Effector memory CD4-positive, alpha-beta T cell (primary cell): Measurements from ENCODE around the gene MEGF6.

Source experiments
- DNase-seq, 3 donors: peaks; one replicate each; pipeline ENCODE4 v3.0.0-alpha.2; 2020
- H3K27ac ChIP-seq: 2 replicates; pipeline ENCODE4 v1.7.0; 2013; ENCODE audit warnings: mild to moderate bottlenecking, low read length, moderate library complexity; ENCODE audit not compliant: insufficient read depth, poor library complexity, severe bottlenecking
- H3K27me3 ChIP-seq: replicated peaks from 2 replicates; pipeline ENCODE4 v1.7.0; 2013; ENCODE audit warnings: mild to moderate bottlenecking, low read length; ENCODE audit not compliant: insufficient read depth, control insufficient read depth, poor library complexity, severe bottlenecking
- H3K36me3 ChIP-seq: 2 replicates; pipeline ENCODE4 v1.7.0; 2013; ENCODE audit warnings: mild to moderate bottlenecking, low read length, moderate library complexity; ENCODE audit not compliant: control insufficient read depth, insufficient read depth
- H3K4me1 ChIP-seq: 2 replicates; pipeline ENCODE4 v1.7.0; 2013; ENCODE audit warnings: low read length, mild to moderate bottlenecking; ENCODE audit not compliant: control insufficient read depth, insufficient read depth, poor library complexity, severe bottlenecking
- H3K4me3 ChIP-seq: 2 replicates; pipeline ENCODE4 v1.7.0; 2013; ENCODE audit warnings: low read length, low read depth, mild to moderate bottlenecking; ENCODE audit not compliant: insufficient read depth, poor library complexity, severe bottlenecking
- H3K9me3 ChIP-seq: 2 replicates; pipeline ENCODE4 v1.7.0; 2013; ENCODE audit warnings: mild to moderate bottlenecking, low read length, moderate library complexity; ENCODE audit not compliant: control insufficient read depth

MEGF6 gene

GRCh38 chr1:3522112-3522511 is 89.2 kb downstream of the MEGF6 start:
- DNase-seq, result no peak
- H3K4me1 ChIP-seq, result no peaks in the 10 kb centered on the region
- H3K9me3 ChIP-seq, result no peaks in the 10 kb centered on the region
- no peaks in the 10 kb centered on the region for H3K27me3 ChIP-seq
- peaks cover 4% of the 10 kb centered on the region for H3K36me3 ChIP-seq
- no peak overlapping the region for H3K4me3 ChIP-seq
- H3K27ac ChIP-seq, result no peak overlapping the region

- Histone ChIP-seq H3K27ac (no peak overlapping the region), H3K4me3 (no peak overlapping the region), H3K36me3 (peaks cover 4% of the 10 kb centered on the region), H3K9me3 (no peaks in the 10 kb centered on the region), H3K4me1 (no peaks in the 10 kb centered on the region), H3K27me3 (no peaks in the 10 kb centered on the region)
- no peak for DNase-seq
Observed at GRCh38 chr1:3521426-3521825, 89.9 kb downstream of the MEGF6 start.

- Histone ChIP-seq H3K4me1 (no peaks in the 10 kb centered on the region), H3K27me3 (no peaks in the 10 kb centered on the region), H3K27ac (no peak overlapping the region), H3K36me3 (peaks cover 4% of the 10 kb centered on the region), H3K9me3 (no peaks in the 10 kb centered on the region), H3K4me3 (no peak overlapping the region)
- no peak for DNase-seq
Observed at GRCh38 chr1:3520419-3521378, 90.6 kb downstream of the MEGF6 start.

GRCh38 chr1:3519301-3519885 is 91.9 kb downstream of the MEGF6 start:
- H3K27me3 ChIP-seq, result no peaks in the 10 kb centered on the region
- H3K4me1 ChIP-seq, result no peaks in the 10 kb centered on the region
- DNase-seq, result no peak
- H3K36me3 ChIP-seq, result peaks cover 4% of the 10 kb centered on the region
- no peak overlapping the region for H3K4me3 ChIP-seq
- H3K27ac ChIP-seq, result no peak overlapping the region
- no peaks in the 10 kb centered on the region for H3K9me3 ChIP-seq

GRCh38 chr1:3518756-3519155 is 92.6 kb downstream of the MEGF6 start:
- Histone ChIP-seq H3K36me3 (peaks cover 4% of the 10 kb centered on the region), H3K9me3 (no peaks in the 10 kb centered on the region), H3K27ac (no peak overlapping the region), H3K4me1 (no peaks in the 10 kb centered on the region), H3K27me3 (no peaks in the 10 kb centered on the region), H3K4me3 (no peak overlapping the region)
- DNase-seq, result no peak

GRCh38 chr1:3518256-3518655 is 93.1 kb downstream of the MEGF6 start:
- DNase-seq, result peak in 1 of 3 donors; percentile 11
- Histone ChIP-seq H3K36me3 (peaks cover 4% of the 10 kb centered on the region), H3K9me3 (no peaks in the 10 kb centered on the region), H3K4me3 (no peak overlapping the region), H3K27ac (no peak overlapping the region), H3K4me1 (no peaks in the 10 kb centered on the region), H3K27me3 (no peaks in the 10 kb centered on the region)

GRCh38 chr1:3516911-3517675 is 94.2 kb downstream of the MEGF6 start:
- Histone ChIP-seq H3K4me3 (no peak overlapping the region), H3K36me3 (no peaks in the 10 kb centered on the region), H3K27ac (no peak overlapping the region), H3K9me3 (no peaks in the 10 kb centered on the region), H3K4me1 (no peaks in the 10 kb centered on the region), H3K27me3 (no peaks in the 10 kb centered on the region)
- DNase-seq, result no peak

- no peak for DNase-seq
- Histone ChIP-seq H3K36me3 (no peaks in the 10 kb centered on the region), H3K27ac (no peak overlapping the region), H3K27me3 (no peaks in the 10 kb centered on the region), H3K9me3 (no peaks in the 10 kb centered on the region), H3K4me1 (no peaks in the 10 kb centered on the region), H3K4me3 (no peak overlapping the region)
Observed at GRCh38 chr1:3516481-3516869, 94.8 kb downstream of the MEGF6 start.

- Histone ChIP-seq H3K27ac (no peak overlapping the region), H3K27me3 (no peaks in the 10 kb centered on the region), H3K4me3 (no peak overlapping the region), H3K4me1 (no peaks in the 10 kb centered on the region), H3K9me3 (no peaks in the 10 kb centered on the region), H3K36me3 (no peaks in the 10 kb centered on the region)
- no peak for DNase-seq
Observed at GRCh38 chr1:3515774-3516480, 95.4 kb downstream of the MEGF6 start.
